Calu3 (cell line): ENCODE data around the gene KRI1. TPM values are rescaled to one million over a fixed set of nuclear protein-coding genes. Genes with fewer than 3 reads are reported as not detected.
"Not testable (repeated sequence)": the region's sequence is repeated elsewhere in the genome, so short reads cannot be mapped to it uniquely, and the experiment has no call there.

ENCODE experiments used
- BruUV-seq: library from RNA; stranded (reverse); fragments of 400-500 nt; replicated peaks from 2 replicates; lab custom pipeline; 2021; lab: Mats Ljungman, UMichigan
- CTCF ChIA-PET: fragments of 300-600 bp; sonication (Branson Sonifier 250); formaldehyde crosslinking; loops from one replicate; lab custom pipeline; 2022; ENCODE audit warnings: antibody characterized with exemption; lab: Charles Lee
- DNase-seq: peaks from one replicate; pipeline ENCODE4 v3.0.0; 2022
- H3K27ac Mint-ChIP-seq: one replicate; pipeline ENCODE4 v1.8.0; 2022; ENCODE audit warnings: mixed read lengths; ENCODE audit not compliant: unreplicated experiment
- H3K27me3 Mint-ChIP-seq: one replicate; pipeline ENCODE4 v1.8.0; 2022; ENCODE audit warnings: mixed read lengths; ENCODE audit not compliant: unreplicated experiment
- H3K36me3 Mint-ChIP-seq: one replicate; pipeline ENCODE4 v1.8.0; 2022; ENCODE audit warnings: mild to moderate bottlenecking, moderate library complexity, mixed read lengths; ENCODE audit not compliant: insufficient read depth, unreplicated experiment
- H3K4me1 Mint-ChIP-seq: one replicate; pipeline ENCODE4 v1.8.0; 2022; ENCODE audit warnings: mild to moderate bottlenecking, low read depth, mixed read lengths; ENCODE audit not compliant: unreplicated experiment
- H3K4me3 Mint-ChIP-seq: one replicate; pipeline ENCODE4 v1.8.0; 2022; ENCODE audit warnings: mild to moderate bottlenecking, low read depth, moderate library complexity, mixed read lengths; ENCODE audit not compliant: unreplicated experiment
- H3K9me3 Mint-ChIP-seq: one replicate; pipeline ENCODE4 v1.8.0; 2022; ENCODE audit warnings: low read depth, mixed read lengths; ENCODE audit not compliant: unreplicated experiment
- intact Hi-C: fragments of 100-400 bp; cut with micrococcal nuclease; formaldehyde crosslinking; loops from one replicate; pipeline ENCODE4 v1.10.0; 2022; ENCODE audit not compliant: unreplicated experiment
- total RNA-seq: library from RNA; stranded (reverse); gene quantifications from 2 replicates; pipeline ENCODE4 v1.2.3, GENCODE V29; 2022
- TF ChIP-seq, protein P1 (sequence below): fragments of 200-600 bp; IDR thresholded peaks from one replicate; pipeline ENCODE4 v1.8.0; 2022; ENCODE audit warnings: antibody characterized with exemption; ENCODE audit not compliant: unreplicated experiment

The KRI1 gene
- total RNA-seq, 1 experiment from 2014 or later, result 29.6 TPM

DNA sequence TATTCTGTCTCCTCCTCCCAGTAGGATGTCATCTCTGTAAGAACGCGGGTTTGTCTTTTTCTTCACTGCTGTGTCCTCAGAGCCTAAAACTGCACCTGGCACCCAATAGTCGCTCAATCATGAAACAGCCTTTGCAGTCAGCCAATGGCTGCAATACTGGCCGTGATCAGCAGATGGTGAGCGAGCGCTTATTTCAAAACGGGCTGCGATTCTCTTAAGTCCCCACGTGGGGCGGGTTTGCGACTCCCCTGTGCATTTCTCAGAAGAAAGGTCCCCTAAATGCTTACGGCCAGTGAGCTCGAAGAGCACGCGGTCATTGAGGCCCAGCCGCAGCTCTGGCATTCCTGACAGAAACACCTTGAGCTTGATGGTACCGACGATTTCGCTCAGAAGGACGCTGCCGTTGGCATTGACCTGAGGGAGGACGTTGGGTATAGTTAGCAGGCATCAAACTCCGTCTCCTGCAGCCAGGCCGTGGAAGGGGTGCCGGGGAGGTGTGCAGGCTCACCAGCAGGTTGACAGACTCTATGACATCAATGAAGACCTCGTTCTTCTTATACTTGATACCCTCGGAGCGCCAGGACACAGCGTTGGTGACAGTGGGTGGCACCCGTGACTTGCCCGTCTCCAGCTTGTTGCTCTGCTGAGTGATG lies 15.3 kb upstream of the KRI1 start:
- no TSS peak for BruUV-seq
- no peaks in the 10 kb centered on the region for H3K27me3 Mint-ChIP-seq
- intact Hi-C loops, result loop anchor here (1.0 to 2.0 kb wide), 2 partner anchors 63 to 118 kb away; no protein-coding TSS in a partner anchor
- no peaks in the 10 kb centered on the region for H3K4me1 Mint-ChIP-seq
- TF ChIP-seq, protein P1, sequence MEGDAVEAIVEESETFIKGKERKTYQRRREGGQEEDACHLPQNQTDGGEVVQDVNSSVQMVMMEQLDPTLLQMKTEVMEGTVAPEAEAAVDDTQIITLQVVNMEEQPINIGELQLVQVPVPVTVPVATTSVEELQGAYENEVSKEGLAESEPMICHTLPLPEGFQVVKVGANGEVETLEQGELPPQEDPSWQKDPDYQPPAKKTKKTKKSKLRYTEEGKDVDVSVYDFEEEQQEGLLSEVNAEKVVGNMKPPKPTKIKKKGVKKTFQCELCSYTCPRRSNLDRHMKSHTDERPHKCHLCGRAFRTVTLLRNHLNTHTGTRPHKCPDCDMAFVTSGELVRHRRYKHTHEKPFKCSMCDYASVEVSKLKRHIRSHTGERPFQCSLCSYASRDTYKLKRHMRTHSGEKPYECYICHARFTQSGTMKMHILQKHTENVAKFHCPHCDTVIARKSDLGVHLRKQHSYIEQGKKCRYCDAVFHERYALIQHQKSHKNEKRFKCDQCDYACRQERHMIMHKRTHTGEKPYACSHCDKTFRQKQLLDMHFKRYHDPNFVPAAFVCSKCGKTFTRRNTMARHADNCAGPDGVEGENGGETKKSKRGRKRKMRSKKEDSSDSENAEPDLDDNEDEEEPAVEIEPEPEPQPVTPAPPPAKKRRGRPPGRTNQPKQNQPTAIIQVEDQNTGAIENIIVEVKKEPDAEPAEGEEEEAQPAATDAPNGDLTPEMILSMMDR, result peak; percentile 95
- peaks cover 29% of the 10 kb centered on the region for H3K36me3 Mint-ChIP-seq
- H3K4me3 Mint-ChIP-seq, result no peak overlapping the region
- DNase-seq, result peak; percentile 78
- CTCF ChIA-PET, result interaction anchor here (0.6 to 3.0 kb wide), 8 partner anchors 60 to 140 kb away, joined by 3 to 46 read pairs (median 6); no protein-coding TSS in a partner anchor
- no peaks in the 10 kb centered on the region for H3K9me3 Mint-ChIP-seq
- H3K27ac Mint-ChIP-seq, result no peak overlapping the region

DNA sequence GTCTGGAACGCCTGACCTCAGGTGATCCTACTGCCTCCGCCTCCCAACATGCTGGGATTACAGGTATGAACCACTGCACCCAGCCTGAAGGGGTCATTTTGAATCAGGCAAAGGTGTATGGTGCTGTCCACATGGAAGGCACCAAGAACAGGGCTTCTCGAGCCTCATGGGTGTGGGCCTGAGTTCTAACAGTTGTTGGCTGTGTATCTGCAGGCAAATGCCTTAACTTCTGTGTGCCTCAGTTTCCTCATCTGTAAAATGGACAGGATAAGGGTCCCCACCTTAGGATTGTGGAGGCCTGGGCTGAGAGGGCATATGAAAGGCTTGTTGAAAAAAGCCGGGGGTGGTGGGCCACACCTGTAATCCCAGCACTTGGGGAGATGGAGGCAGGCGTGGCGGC lies 12.1 kb upstream of the KRI1 start:
- no TSS peak for BruUV-seq
- peaks cover 36% of the 10 kb centered on the region for H3K36me3 Mint-ChIP-seq
- H3K27me3 Mint-ChIP-seq, result no peaks in the 10 kb centered on the region
- CTCF ChIA-PET, result no interaction called here
- DNase-seq, result no peak
- no peak overlapping the region for H3K27ac Mint-ChIP-seq
- intact Hi-C loops, result no loop called here
- H3K9me3 Mint-ChIP-seq, result no peaks in the 10 kb centered on the region
- H3K4me1 Mint-ChIP-seq, result no peaks in the 10 kb centered on the region
- TF ChIP-seq, protein P1, result no peak
- H3K4me3 Mint-ChIP-seq, result no peak overlapping the region

DNA sequence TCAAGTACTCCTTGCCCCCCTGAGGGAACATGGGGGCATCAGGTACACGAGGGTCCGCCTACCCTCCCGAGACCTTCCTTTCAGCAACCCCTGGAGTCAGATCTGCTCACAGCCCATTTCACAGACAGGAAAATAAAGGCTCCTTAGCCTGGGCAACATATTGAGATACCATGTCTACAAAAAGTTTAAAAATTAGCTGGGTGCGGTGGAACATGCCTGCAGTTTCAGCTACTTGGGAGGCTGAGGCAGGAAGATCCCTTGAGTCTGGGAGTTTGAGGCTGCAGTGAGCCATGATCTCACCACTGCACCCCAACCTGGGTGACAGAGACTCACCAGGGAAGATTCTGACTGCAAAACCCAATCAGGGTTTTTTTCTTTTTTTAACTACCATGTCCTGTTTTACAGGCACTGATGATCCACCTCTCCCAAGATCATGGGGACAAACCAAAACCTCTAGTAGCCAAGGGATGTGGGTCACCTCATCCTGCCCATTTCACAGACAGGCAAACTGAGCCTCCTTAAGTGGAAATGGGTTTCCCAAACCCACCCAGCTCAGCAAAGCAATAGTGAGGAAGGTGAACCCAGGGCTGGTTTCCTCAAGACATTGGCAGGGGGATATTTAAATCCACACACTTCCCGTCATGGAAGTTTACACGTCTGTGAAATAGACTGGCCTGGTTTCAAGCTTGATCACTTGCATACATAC lies 9.4 kb upstream of the KRI1 start:
- TF ChIP-seq, protein P1, result no peak
- Mint-ChIP-seq H3K36me3 (peaks cover 39% of the 10 kb centered on the region), H3K27ac (no peak overlapping the region), H3K27me3 (no peaks in the 10 kb centered on the region), H3K9me3 (no peaks in the 10 kb centered on the region), H3K4me3 (no peak overlapping the region), H3K4me1 (no peaks in the 10 kb centered on the region)
- DNase-seq, result no peak
- no TSS peak for BruUV-seq
- intact Hi-C loops, result no loop called here
- CTCF ChIA-PET, result interaction anchor here (0.7 kb wide), 1 partner anchor 69 kb away, joined by 5 read pairs; no protein-coding TSS in a partner anchor

DNA sequence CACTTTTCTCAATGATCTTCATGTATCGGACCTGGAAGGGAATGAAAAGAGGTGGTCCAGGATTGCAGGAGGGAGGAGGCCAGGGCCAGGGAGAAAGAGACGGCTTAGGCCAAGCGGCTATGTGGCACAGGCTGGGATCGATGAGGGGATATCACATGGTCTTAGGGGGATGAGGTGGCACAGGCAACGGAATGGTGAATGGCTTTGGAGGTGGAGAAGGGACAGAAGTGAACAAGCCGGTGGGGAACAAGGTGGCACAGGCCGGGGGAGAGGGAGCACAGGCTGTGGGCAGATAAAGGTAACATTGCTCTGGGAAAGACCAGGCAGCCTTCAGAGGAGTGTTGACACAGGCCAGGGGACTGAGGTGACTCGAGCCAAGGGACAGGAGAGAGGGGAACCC lies 8.7 kb upstream of the KRI1 start:
- Mint-ChIP-seq H3K27ac (no peak overlapping the region), H3K27me3 (no peaks in the 10 kb centered on the region), H3K9me3 (no peaks in the 10 kb centered on the region), H3K4me3 (no peak overlapping the region), H3K36me3 (peaks cover 45% of the 10 kb centered on the region), H3K4me1 (peaks cover 3% of the 10 kb centered on the region)
- intact Hi-C loops, result no loop called here
- no TSS peak for BruUV-seq
- CTCF ChIA-PET, result no interaction called here
- DNase-seq, result no peak
- TF ChIP-seq, protein P1, result no peak

DNA sequence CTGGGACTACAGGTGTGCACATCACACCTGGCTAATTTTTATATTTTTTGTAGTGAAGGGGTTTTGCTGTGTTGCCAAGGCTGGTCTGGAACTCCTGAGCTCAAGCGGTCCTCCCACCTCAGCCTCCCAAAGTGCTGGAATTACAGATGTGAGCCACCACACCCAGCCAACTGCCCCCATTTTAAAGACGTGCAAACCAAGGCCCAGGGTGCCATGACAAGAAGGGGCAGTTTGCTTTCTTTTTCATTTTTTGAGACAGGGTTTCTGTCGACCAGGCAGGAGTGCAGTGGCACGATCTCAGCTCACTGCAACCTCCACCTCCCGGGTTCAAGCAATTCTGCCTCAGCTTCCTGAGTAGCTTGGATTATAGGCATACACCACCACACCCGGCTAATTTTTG lies 8.0 kb upstream of the KRI1 start:
- peaks cover 51% of the 10 kb centered on the region for H3K36me3 Mint-ChIP-seq
- H3K9me3 Mint-ChIP-seq, H3K4me3 Mint-ChIP-seq, BruUV-seq, intact Hi-C loops, DNase-seq, H3K4me1 Mint-ChIP-seq, H3K27me3 Mint-ChIP-seq, H3K27ac Mint-ChIP-seq: not testable (repeated sequence)
- CTCF ChIA-PET, result interaction anchor here (0.6 kb wide), 1 partner anchor 141 kb away, joined by 4 read pairs; no protein-coding TSS in a partner anchor
